Endothelial cell of umbilical vein (primary cell): ENCODE results near the gene CACNB4. TPM values are rescaled to one million over a fixed set of nuclear protein-coding genes. Genes with fewer than 3 reads are reported as not detected.
"Not testable (repeated sequence)": the region's sequence is repeated elsewhere in the genome, so short reads cannot be mapped to it uniquely, and the experiment has no call there.

Experiments used
- BruUV-seq: library from RNA; stranded (reverse); fragments of 400-500 nt; replicated peaks from 2 replicates; lab custom pipeline; 2021; lab: Mats Ljungman, UMichigan
- CTCF ChIA-PET: fragments of 300-600, 350-600 bp; sonication (Branson Sonifier 250); formaldehyde crosslinking; loops from one replicate; lab custom pipeline; 2021; ENCODE audit warnings: antibody characterized with exemption, inconsistent platforms; lab: Charles Lee
- POLR2A ChIA-PET: fragments of 300-600, 350-600 bp; sonication (Branson Sonifier 250); formaldehyde crosslinking; loops from one replicate; lab custom pipeline; 2021; ENCODE audit warnings: antibody characterized with exemption, inconsistent platforms; lab: Charles Lee
- DNase-seq: peaks from one replicate; pipeline ENCODE4 v3.0.0-alpha.2; 2011; ENCODE audit warnings: low read depth, low spot score
- FAIRE-seq: peaks from 2 replicates; lab custom pipeline; 2011; peaks lifted over from hg19 to GRCh38; lab: Jason Lieb, UNC
- H2AFZ ChIP-seq: 2 replicates; pipeline ENCODE4 v1.6.0; 2012; ENCODE audit warnings: low read depth, low read length, control low read depth, inconsistent platforms
- H3K27ac ChIP-seq: 2 replicates; pipeline ENCODE4 v1.5.1; 2011; ENCODE audit warnings: low read depth, mild to moderate bottlenecking, control low read depth, low read length, moderate library complexity; ENCODE audit not compliant: insufficient read depth
- H3K27me3 ChIP-seq, 2 experiments: 2 replicates each; pipeline versions ENCODE4 v1.6.0 to v1.6.1; 2011; ENCODE audit warnings: low read length in 2 of 2, mixed read lengths in 1 of 2; ENCODE audit not compliant: control insufficient read depth in 2 of 2, insufficient read depth in 2 of 2
- H3K36me3 ChIP-seq, 2 experiments: 2 replicates in 1 of 2; 3 replicates in 1 of 2; pipeline ENCODE4 v1.5.1; 2011; ENCODE audit warnings: low read length in 2 of 2, mild to moderate bottlenecking in 1 of 2, moderate library complexity in 1 of 2; ENCODE audit not compliant: control insufficient read depth in 2 of 2, insufficient read depth in 2 of 2; ENCODE audit errors: extremely low read depth in 1 of 2
- H3K4me1 ChIP-seq: 3 replicates; pipeline ENCODE4 v1.5.1; 2011; ENCODE audit warnings: mild to moderate bottlenecking, low read length; ENCODE audit not compliant: control insufficient read depth, insufficient read depth; ENCODE audit errors: extremely low read depth
- H3K4me2 ChIP-seq: 2 replicates; pipeline ENCODE4 v1.6.1; 2011; ENCODE audit warnings: low read length, control low read depth, mixed read lengths; ENCODE audit not compliant: insufficient read depth
- H3K4me3 ChIP-seq, 3 experiments: fragments of 200-600 bp in 1 of 3; sonication (generic), shearing (Covaris generic) in 1 of 3; replicated peaks in 1 of 3; 2 replicates each; pipeline ENCODE4 v1.5.1; 2011 to 2016; ENCODE audit warnings: control low read depth in 3 of 3, low read length in 3 of 3, mild to moderate bottlenecking in 2 of 3, inconsistent platforms in 1 of 3, low read depth in 1 of 3, moderate library complexity in 1 of 3; ENCODE audit not compliant: insufficient read depth in 1 of 3
- H3K79me2 ChIP-seq: 2 replicates; pipeline ENCODE4 v1.6.0; 2012; ENCODE audit warnings: low read length, inconsistent platforms; ENCODE audit not compliant: control insufficient read depth, insufficient read depth
- H3K9ac ChIP-seq: replicated peaks from 2 replicates; pipeline ENCODE3; 2011; ENCODE audit warnings: low read length, control low read depth; ENCODE audit not compliant: insufficient read depth; ENCODE audit errors: extremely low read depth
- H3K9me1 ChIP-seq: replicated peaks from 3 replicates; pipeline ENCODE4 v1.6.0; 2011; ENCODE audit warnings: mild to moderate bottlenecking, low read length; ENCODE audit not compliant: control insufficient read depth, insufficient read depth; ENCODE audit errors: extremely low read depth
- H3K9me3 ChIP-seq: replicated peaks from 2 replicates; pipeline ENCODE4 v1.5.1; 2012; ENCODE audit warnings: low read length, inconsistent platforms; ENCODE audit not compliant: control insufficient read depth, insufficient read depth
- H4K20me1 ChIP-seq: replicated peaks from 2 replicates; pipeline ENCODE3; 2011; ENCODE audit warnings: mild to moderate bottlenecking, low read length; ENCODE audit not compliant: control insufficient read depth, insufficient read depth; ENCODE audit errors: extremely low read depth
- EZH2 ChIP-seq: IDR thresholded peaks from 2 replicates; pipeline ENCODE4 v1.6.1; 2012; ENCODE audit warnings: borderline replicate concordance, low read depth, mild to moderate bottlenecking, moderate library complexity, low read length, inconsistent platforms; ENCODE audit not compliant: severe bottlenecking
- FOS ChIP-seq: IDR thresholded peaks from 2 replicates; pipeline ENCODE4 v1.6.1; 2011; ENCODE audit warnings: mild to moderate bottlenecking, low read length, moderate library complexity, borderline replicate concordance; ENCODE audit not compliant: insufficient read depth
- GATA2 ChIP-seq: IDR thresholded peaks from 2 replicates; pipeline ENCODE4 v1.7.0; 2011; ENCODE audit warnings: low read depth, mild to moderate bottlenecking, moderate library complexity, mixed read lengths, low read length; ENCODE audit not compliant: insufficient read length, insufficient read depth
- JUN ChIP-seq: IDR thresholded peaks from 2 replicates; pipeline ENCODE4 v1.6.1; 2011; ENCODE audit warnings: borderline replicate concordance, low read depth; ENCODE audit not compliant: insufficient read length, insufficient read depth
- MYC ChIP-seq: IDR thresholded peaks from one replicate; pipeline ENCODE4 v1.6.1; 2011; ENCODE audit warnings: mild to moderate bottlenecking, low read depth, low read length
- POLR2A ChIP-seq: IDR thresholded peaks from 2 replicates; pipeline ENCODE4 v1.6.1; 2012; ENCODE audit warnings: low read depth, mild to moderate bottlenecking, control low read depth, low read length
- POLR2AphosphoS5 ChIP-seq: IDR thresholded peaks from 2 replicates; pipeline ENCODE4 v1.6.1; 2012; ENCODE audit warnings: low read depth, mild to moderate bottlenecking, control low read depth, low read length, moderate library complexity; ENCODE audit not compliant: insufficient read depth
- dilution Hi-C: fragments of 300-500 bp; cut with MboI; formaldehyde crosslinking; loops from one replicate; pipeline ENCODE4 v1.15.0; 2019; ENCODE audit warnings: low sequenced_read_pairs; ENCODE audit not compliant: extremely low pct_ligation_motif_present
- intact Hi-C: fragments of 100-400 bp; cut with micrococcal nuclease; formaldehyde crosslinking; loops from one replicate; pipeline ENCODE4 v1.10.0; 2022
- polyA plus RNA-seq, 4 experiments: library from polyadenylated mRNA; depleted of rRNA in 3 of 4; stranded (reverse) in 3 of 4; unstranded in 1 of 4; fragments of >200 nt; gene quantifications; 2 replicates each; pipeline versions ENCODE4 v1.2.1 to v1.2.3, GENCODE V29; 2011 to 2012; ENCODE audit warnings: missing spikeins in 1 of 4
- total RNA-seq: library from RNA; stranded (reverse); gene quantifications from 2 replicates; pipeline ENCODE4 v1.2.3, GENCODE V29; 2021
- TF ChIP-seq, protein P1 (sequence below): IDR thresholded peaks from 2 replicates; pipeline ENCODE4 v1.6.1; 2011; ENCODE audit not compliant: insufficient read depth, insufficient read length
- TF ChIP-seq, protein P2 (sequence below), 2 donors: IDR thresholded peaks; 1 replicate in 1 of 2; 2 replicates in 1 of 2; pipeline ENCODE4 v1.5.1; 2011; ENCODE audit warnings: low read length in 2 of 2, mild to moderate bottlenecking in 2 of 2, moderate library complexity in 2 of 2, control low read depth in 1 of 2, inconsistent platforms in 1 of 2, low read depth in 1 of 2; ENCODE audit not compliant: insufficient read depth in 1 of 2; ENCODE audit errors: extremely low read depth in 1 of 2

The CACNB4 gene
- total and polyA plus RNA-seq, 2 donors (not counting 3 experiments of a cell fraction or from before 2014, with no cell fraction given) = 0.23 to 0.58 TPM

DNA sequence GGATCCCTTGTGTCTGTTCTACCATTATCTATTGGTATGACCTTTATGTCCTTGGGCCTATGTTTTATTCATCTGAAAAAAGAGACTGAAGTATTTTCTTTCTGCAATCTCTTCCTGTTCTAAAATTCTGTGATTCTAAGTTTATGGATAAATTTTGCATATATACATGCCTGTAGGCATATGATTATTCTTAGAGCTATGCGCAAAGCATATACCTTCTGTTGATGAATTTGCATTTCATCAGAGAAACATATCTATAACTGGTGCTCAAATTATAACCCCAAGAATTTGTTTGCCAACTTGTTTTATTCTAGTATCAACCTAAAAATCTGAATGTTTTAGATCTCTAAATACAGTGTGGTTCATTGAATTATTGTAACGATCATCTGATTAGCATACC, 6.7 kb downstream of the CACNB4 start:
- Histone ChIP-seq H3K36me3 (no peaks in the 10 kb centered on the region), H3K9me3 (no peaks in the 10 kb centered on the region), H3K27me3 (peaks cover 9 to 29% of the 10 kb centered on the region in 2 experiments), H3K27ac (no peak overlapping the region), H3K4me2 (no peak overlapping the region), H3K9ac (no peak overlapping the region), H3K4me1 (no peaks in the 10 kb centered on the region), H4K20me1 (no peaks in the 10 kb centered on the region), H3K9me1 (no peaks in the 10 kb centered on the region), H2AFZ (no peak overlapping the region), H3K4me3 (no peak overlapping the region), H3K79me2 (no peaks in the 10 kb centered on the region)
- dilution Hi-C loops (no loop called here), intact Hi-C loops (no loop called here)
- TF ChIP-seq EZH2 = no peak
- no peak for TF ChIP-seq MYC
- TF ChIP-seq, protein P1, sequence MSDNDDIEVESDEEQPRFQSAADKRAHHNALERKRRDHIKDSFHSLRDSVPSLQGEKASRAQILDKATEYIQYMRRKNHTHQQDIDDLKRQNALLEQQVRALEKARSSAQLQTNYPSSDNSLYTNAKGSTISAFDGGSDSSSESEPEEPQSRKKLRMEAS = no peak
- no peak for TF ChIP-seq JUN
- no peak for TF ChIP-seq GATA2
- TF ChIP-seq, protein P2, sequence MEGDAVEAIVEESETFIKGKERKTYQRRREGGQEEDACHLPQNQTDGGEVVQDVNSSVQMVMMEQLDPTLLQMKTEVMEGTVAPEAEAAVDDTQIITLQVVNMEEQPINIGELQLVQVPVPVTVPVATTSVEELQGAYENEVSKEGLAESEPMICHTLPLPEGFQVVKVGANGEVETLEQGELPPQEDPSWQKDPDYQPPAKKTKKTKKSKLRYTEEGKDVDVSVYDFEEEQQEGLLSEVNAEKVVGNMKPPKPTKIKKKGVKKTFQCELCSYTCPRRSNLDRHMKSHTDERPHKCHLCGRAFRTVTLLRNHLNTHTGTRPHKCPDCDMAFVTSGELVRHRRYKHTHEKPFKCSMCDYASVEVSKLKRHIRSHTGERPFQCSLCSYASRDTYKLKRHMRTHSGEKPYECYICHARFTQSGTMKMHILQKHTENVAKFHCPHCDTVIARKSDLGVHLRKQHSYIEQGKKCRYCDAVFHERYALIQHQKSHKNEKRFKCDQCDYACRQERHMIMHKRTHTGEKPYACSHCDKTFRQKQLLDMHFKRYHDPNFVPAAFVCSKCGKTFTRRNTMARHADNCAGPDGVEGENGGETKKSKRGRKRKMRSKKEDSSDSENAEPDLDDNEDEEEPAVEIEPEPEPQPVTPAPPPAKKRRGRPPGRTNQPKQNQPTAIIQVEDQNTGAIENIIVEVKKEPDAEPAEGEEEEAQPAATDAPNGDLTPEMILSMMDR (IDR thresholded peaks at IDR 0.05; ENCODE audit: extremely low read depth in 1 of 2, insufficient read depth in 1 of 2, low read depth in 1 of 2, low read length in 2 of 2) = no peak
- TF ChIP-seq POLR2A = no peak
- no peak for TF ChIP-seq FOS
- no peak for TF ChIP-seq POLR2AphosphoS5
- no peak for DNase-seq
- no TSS peak for BruUV-seq
- CTCF ChIA-PET = no interaction called here
- no peak for FAIRE-seq
- POLR2A ChIA-PET = interaction anchor here (0.6 kb wide), 1 partner anchor 91 kb away, joined by 6 read pairs; no protein-coding TSS in a partner anchor

DNA sequence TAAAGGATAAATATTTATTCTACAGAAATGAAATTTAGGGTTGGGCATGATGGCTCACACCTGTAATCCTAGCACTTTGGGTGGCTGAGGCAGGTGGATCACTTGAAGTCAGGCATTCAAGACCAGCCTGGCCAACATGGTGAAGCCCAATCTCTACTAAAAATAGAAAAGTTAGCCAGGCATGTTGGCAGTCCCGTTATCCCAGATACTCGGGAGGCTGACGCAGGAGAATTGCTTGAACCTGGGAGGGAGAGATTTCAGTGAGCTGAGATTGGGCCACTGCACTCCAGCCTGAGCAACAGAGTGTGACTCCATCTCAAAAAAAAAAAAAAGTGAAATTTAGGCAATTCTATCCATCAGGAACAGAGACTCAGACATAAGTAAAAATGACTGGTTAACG, 8.1 kb downstream of the CACNB4 start:
- dilution Hi-C loops, H3K4me2 ChIP-seq, H3K9me3 ChIP-seq, H3K36me3 ChIP-seq, BruUV-seq, H3K4me1 ChIP-seq, H3K4me3 ChIP-seq, H2AFZ ChIP-seq, FAIRE-seq, DNase-seq, H3K79me2 ChIP-seq, H4K20me1 ChIP-seq, intact Hi-C loops, H3K9me1 ChIP-seq, H3K27ac ChIP-seq, H3K9ac ChIP-seq: not testable (repeated sequence)
- POLR2A ChIA-PET = interaction anchor here (0.5 kb wide), 1 partner anchor 8 kb away, joined by 3 read pairs; the partner anchor contains the start of gene CACNB4
- CTCF ChIA-PET = interaction anchor here (1.0 to 1.6 kb wide), 2 partner anchors 66 to 610 kb away, joined by 3 read pairs; no protein-coding TSS in a partner anchor
- H3K27me3 ChIP-seq = peaks cover 9 to 18% of the 10 kb centered on the region in 2 experiments
